HG03575 (cell line): ENCODE data around the gene LAMA4.

ENCODE experiments used
- ATAC-seq: cut with Tn5 transposase; IDR thresholded peaks from one replicate; pipeline ENCODE4 v1.9.1; 2021; ENCODE audit not compliant: unreplicated experiment, insufficient number of reproducible peaks, low FRiP score; ENCODE audit errors: extremely low read depth

LAMA4 gene

DNA sequence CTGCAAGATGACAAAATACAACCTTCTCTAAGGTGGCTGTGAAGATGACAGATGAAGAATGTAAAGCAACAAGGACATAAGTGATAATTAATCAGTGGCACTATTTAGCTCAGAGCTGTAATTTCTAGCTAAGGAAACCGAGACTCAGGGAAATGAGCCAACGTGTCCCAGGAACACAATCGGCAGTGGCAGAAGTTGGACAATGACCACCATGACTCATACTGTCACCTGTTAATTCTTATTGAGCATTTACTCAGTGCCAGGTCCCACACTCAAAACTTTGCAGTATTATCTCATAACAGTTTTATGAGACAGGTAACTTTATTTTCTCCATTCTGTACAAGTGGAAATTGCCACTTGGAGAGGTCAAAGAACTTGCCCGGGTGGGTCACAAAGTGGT is 55.8 kb downstream of the LAMA4 start:
- no peak for ATAC-seq

DNA sequence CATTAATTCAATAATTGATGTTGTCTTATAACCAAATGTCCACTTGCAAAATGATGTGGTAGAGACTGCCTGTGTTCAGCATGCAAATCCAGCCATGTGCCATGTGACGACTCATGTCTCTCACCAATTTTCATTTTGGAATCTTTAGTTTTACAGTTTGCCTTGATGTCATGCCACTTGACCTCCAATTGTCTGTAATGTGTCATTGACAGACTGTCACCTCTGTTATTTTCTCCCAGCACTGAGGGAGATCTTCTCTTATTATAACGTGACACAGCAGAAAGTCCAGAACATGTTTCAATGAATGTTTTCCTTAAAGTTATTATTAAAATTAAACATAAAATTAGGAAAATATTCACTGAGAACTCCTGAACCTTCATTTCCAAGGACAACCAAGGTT is 56.7 kb downstream of the LAMA4 start:
- no peak for ATAC-seq

DNA sequence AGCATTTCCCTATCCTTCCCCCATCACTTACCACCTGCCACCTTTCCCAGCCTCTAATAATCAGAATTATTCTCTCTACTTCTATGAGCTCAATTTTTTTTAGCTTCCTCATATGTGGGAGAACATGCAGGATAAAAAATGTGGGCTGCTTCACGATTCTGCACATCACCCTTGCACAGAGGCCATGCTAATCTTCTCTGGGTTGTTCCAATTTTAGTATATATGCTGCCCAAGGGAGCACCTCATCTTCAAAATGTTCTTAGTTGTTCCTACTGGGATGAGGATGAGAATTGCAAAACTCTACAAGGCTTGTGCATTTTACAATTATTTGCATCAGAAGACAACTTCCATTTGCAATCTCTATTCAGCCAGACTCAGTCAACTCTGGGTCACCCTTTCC is 58.1 kb downstream of the LAMA4 start:
- no peak for ATAC-seq

DNA sequence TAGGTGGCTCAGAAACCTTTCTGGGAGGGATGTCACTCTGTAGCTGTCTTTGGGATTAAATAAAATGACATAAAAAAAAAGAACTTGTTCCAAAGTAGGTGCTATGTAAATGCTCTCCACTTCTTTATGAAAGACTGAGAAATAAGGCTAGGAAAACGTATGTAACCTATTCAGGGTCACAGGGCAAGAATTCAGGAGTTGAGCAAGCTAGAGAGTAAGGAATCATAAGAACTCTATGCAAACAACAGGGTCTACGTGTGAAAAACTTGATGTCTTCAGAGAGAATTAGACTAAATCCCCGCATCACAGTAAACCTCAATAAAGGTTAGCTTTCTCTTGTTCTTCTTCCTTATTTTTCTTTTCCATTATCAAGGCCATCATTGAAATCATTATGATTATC is 59.2 kb downstream of the LAMA4 start:
- ATAC-seq, result no peak

DNA sequence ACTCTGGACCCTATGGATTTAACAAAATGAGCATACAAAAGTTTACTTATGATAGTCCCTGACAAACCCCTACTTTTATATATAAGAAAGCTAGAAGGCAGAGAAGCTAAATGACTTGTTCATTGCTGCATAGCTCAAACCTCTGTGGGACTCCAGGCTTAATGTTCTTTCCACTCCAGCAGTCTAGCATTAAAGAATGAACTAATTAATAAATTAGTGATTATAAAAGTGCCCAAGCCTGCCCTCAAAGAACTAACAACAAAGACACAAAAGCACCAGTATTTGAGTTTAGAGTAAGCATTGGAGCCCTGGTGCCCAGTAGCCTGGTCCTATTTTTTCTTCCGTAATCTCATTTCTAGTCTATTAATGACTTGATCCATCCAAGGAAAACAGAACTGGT is 59.9 kb downstream of the LAMA4 start:
- no peak for ATAC-seq

DNA sequence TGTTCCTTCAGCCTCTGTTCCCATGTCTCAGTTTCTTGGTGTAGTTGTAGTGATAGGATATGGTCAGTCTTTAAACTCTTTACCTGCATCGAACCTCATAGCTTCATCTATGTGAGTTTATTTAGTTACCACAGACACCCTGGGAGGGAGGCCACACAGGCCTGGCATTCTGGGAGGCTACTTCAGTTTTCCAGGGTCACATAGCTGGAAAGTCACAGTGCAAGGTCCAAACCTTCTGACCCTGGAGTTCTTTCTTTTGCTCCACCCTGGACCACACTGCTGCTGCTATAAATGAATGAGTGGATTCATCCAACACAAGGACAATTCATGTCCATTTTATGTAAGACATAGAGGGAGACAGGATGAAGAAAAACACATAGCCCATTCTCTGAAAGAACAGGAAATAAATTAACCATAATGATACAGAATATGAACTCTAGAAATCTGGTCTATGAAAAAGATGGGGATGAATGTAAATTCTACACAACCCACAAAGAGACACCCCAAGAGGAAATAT is 60.8 kb downstream of the LAMA4 start:
- ATAC-seq, result no peak

DNA sequence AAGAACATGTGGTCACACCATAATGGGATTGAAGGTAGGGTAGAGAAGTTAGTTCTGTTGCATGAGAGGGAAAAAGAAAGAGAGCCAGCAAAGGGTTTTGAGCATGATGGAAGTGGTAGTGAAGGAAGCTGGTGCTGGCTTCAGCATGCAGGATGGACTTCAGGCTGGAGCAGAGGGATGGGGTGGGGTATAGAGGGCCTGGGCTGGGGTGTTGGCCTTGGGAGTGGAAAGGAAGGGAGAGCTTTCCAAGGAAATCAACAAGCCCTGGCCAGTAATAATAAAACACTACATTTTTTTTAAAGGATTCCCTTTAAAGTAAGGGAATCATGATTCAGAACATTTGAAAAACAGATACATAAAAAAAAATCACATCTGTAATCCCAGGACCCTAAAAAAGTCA is 61.2 kb downstream of the LAMA4 start:
- no peak for ATAC-seq

DNA sequence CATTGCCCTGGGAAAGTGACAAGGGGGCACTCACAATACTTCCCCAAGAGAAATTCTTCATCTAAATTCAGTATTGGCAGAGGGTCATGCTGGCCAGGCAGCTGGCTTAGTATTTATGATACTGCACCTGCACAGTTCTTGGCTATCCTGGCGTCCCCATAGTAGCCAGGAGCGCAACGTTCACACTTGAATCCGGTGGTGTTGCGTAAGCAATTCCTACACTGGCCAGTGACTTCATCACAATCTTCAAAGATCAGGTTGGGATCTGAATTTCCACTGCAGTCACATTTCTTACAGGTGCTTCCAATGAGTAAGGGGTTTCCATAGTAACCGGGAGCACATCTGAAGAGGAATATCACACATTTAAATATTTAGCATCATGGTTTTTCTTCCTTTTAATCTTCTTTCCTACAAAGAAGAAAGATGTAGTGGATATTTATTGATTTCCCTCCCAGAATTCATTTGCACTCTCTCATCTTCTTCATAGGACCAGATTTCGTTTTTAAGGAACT is 62.8 kb downstream of the LAMA4 start:
- no peak for ATAC-seq

DNA sequence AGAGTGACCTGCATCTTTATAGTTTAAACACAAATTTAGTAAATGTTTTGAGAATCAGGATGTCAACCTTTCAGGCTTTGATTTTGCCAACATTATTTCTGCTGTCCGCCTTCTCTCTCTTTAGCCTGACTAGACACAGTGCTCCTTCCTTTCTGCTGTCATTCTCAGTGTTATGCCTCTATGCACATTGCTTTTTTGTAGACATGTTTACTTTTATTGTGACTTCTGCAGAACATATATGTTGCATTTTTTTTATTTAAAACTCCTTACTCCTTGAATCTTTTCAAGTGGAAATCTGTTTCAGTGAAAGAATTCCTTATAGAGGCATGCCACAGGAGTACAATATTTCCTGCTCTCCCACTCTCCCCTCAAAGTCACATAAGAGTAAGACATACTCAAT is 64.2 kb downstream of the LAMA4 start:
- ATAC-seq, result no peak

DNA sequence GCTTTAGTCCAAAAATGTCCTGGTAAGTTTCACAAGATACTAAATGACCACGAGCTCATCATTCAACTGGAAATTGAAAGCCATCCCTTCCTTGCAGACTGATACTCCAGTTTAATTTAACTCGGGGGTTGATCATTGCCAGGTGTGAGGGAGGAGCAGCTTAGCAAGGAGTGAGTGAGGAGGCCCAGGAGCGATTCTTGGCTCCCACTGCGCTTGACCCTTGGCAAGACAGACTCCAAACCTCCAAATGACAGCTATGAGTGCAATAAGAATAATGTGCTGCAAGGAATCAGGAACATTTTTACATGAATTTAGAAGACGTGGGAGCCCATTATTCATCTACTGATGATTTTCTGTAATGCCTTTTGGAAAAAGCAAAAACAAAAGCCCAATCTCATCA is 64.9 kb downstream of the LAMA4 start:
- ATAC-seq, result no peak

DNA sequence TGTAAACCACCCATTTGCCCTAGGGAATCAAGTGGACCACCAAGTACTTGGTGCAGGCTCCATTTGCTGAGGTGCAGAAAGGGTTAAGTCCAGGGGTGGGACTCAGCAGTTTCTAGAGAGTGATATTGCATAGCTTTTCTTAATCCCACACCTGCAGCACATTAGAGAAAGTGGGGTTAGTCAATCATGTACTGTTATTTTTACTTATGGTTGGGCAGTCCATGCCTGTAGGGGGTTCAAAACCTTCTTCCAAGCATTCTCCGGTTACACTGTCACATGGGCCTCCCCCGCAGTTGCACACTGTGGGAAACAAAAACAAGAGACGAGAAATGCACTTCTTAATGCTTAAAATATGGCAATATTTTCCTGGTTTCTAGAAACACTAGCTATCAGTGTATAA is 65.5 kb downstream of the LAMA4 start:
- no peak for ATAC-seq

DNA sequence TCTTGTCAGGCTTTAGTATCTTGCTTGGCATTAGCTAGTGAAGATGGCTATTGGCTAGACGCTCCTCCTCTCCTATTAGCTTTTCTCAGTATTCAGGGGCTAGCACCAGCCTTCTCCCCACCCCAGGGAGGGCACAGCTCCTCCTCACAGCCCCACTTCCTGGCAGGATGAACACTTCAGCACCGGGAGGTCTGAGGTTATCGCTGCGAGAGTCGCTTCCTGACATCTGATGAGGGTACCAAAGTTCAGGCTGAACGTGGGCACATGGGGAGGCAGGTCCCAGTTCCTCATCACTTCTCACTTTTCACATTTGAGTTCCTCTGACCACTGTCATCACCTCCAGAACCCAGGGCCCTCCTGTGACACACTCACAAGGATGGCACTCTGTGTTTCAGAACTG is 66.6 kb downstream of the LAMA4 start:
- ATAC-seq, result no peak

DNA sequence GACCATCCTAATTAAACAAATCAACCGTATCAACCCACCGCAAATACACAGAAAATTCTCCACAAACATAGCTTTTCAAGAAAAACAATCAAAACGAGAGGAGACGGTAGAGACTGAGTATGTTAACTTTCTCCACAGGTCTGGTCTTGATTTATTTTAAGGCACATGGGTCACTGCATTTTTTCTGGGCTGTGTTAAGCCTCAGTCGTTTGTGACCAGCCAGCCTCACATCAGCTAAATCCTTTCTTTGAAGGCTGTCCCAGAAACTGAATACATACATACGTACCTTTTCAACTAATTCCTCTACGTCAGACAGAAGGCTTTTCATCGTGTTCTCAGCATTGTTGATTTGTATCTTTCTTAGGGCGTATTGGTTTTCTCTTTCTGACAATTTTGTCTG is 69.4 kb downstream of the LAMA4 start:
- ATAC-seq, result no peak

DNA sequence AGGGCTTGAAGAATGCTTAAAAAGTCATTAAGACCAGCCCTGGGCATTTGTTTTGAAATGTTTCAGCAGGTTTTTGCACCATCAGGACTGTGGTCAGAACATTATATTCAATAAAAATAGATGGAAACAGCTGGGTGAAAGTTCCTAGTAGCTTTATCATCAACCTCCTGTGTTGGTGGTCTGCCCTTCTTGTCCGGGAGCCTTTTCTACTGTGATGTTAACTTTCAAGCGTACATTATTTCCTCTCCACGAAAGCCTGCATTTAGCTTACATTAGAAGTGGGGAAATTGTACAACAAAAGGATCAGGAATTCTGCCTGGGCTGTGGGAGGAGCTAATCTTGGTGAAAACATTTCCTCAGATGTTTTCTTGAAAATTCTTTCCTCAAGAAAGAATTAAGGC is 71.1 kb downstream of the LAMA4 start:
- ATAC-seq, result no peak

DNA sequence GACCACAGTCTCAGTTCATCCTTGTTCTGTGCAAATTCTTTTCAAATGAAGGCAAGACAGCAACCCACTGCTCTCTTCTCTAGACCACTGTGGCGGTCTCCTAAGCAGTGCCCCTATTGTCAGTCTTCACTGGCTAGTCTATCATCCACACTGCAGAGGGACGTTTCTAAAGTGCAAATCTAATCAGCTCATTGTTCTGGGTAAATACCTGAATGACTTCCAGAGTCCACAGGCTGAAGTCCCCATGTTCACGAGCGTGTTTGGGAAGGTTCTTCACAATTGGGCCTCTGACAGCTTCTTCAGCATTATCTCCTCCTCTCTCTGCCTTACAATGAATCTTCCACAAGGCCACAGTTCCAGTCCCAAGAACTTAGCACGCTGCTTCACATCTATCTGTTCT is 73.2 kb downstream of the LAMA4 start:
- ATAC-seq, result no peak

DNA sequence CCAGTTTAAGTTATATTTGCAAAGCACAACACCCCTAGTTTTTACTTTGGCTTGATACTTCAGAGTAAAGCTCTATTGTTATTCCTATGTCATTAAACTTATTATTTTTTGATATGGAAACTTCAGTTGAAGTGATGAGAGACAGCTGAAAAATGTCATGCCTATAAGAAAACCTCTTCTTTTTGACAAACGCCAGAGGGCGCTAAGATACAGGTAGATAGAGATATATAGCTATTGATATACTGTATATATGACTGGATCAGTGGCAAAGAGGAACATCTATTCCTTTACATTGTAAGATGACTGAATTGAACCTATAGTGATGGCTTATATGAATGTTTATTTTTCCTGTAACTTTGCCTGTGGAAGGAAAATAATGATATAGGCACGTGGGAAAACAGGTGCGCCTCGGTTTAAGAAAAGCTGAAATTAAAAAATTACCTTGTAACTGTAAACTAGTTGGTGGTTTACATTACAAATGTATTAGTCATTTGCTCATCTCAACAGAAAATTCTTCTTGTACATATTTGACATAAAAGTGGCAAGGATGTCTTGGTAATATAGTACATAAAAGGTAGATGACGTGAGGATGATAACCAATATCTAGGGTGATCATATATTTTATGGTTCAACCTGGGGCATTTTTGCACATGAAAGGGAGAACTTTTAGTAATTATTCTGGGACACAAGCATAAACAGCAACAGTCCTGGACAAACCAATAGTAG is 74.1 kb downstream of the LAMA4 start:
- ATAC-seq, result no peak

DNA sequence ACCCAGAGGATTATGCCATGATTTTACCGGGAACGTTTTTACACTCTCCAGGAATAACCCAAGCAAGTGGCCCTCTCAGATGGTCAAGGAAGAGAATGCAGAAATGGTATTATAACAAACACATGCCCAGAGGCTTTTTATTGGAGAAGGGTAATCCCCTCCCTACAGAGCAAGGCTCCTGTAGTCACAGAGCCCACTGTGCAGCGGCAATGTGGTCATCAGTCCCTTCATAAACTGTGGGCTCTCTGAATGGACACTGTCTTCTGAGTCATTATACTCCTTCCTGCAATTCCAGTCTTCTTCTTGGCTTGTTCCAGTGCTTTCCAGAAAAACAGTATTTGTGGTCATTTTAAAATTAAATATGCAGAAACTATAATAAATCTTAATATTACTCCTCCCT is 74.7 kb downstream of the LAMA4 start:
- no peak for ATAC-seq

DNA sequence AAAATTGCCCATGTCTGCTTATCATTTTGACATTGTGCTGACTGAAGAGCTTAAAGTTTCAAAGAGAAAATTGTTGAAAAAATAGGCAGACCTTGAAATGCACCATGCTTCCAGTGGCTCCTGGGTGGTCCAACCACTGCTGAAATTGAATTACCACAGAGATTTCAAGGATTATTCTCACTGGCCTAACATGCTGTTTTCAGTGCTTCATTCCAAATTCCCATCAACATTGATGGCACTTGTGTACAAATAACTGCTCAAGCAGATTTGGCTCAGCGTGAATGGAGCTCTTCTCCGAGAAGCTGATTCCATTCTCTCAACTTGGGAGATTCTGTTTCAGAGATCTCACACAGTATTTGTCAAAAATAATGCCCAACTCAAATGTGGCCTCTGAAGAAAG is 75.5 kb downstream of the LAMA4 start:
- ATAC-seq, result no peak

DNA sequence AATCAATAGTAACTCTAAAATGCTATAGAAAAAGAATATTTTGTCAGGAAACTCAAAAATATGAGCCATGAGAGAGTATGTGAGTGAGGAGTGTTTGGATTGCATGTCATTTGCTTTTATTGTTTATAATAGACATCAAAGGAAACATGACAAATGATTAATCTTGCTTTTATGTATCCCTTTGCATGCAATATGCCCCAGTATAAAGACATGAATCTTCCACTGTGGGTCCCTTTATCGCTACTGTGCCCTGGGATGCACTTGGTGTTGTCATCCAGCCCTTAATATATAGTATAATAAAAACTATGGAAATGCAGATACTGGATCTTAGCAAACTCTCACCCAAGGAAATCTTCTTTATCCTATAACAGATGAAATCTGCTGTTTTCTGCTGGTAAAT is 77.3 kb downstream of the LAMA4 start:
- no peak for ATAC-seq

DNA sequence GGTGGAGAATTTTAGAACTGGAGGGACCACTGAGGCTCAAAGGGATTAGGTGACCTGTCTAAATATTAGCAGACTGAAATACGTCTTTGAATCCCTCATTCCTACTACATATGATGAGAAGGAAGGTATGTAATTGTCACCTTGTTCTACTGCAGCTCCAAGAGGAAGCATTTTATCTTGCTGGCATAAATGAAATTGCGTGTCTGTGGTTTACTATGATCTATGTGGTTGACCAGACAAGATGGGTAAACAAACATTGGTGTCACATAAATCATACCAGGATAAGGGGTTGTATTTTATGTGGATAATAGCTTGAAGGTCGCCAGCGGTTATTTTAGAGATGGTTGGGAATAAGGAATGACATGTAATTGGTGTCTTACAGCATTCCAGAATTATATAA is 78.2 kb downstream of the LAMA4 start:
- ATAC-seq, result no peak

DNA sequence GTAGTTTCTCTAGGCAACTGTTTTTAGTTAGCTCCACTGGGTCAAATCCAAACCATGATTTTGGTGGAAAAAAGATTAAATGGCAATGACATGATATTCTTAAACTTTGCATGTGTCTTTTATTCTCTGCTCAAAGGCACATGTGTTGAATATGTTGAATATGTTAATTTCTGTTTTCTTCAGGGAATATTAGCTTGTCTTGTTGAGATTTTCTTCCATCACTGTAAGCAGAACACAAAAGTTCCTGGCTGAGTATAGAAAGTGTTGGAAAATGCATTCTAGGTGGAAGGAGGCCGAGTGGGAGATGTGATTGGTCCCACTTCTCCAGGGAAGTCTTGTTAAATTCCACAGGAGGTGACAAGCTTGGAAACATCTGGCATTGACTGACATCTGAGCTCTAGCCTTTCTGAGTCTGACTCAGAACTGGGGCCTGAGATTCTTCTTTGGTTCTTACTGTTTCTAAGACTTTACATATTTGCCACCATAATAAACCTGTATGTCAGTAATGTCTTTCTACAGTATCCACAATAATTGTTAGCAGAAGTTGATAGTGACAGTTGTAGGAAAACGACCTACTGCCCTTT is 81.1 kb downstream of the LAMA4 start:
- ATAC-seq, result no peak
